Measurements from ENCODE around the gene LRRIQ3. TPM values are rescaled to one million over a fixed set of nuclear protein-coding genes. Genes with fewer than 3 reads are reported as not detected.

Gene LRRIQ3
- 0.26 and 0.48 TPM in 2 replicates for total RNA-seq (2021)
- long read RNA-seq, partial matches to known transcripts, result 2 of 3 reads
- long read RNA-seq, other reads (novel, unspliced or antisense), result 1 of 3 reads

DNA sequence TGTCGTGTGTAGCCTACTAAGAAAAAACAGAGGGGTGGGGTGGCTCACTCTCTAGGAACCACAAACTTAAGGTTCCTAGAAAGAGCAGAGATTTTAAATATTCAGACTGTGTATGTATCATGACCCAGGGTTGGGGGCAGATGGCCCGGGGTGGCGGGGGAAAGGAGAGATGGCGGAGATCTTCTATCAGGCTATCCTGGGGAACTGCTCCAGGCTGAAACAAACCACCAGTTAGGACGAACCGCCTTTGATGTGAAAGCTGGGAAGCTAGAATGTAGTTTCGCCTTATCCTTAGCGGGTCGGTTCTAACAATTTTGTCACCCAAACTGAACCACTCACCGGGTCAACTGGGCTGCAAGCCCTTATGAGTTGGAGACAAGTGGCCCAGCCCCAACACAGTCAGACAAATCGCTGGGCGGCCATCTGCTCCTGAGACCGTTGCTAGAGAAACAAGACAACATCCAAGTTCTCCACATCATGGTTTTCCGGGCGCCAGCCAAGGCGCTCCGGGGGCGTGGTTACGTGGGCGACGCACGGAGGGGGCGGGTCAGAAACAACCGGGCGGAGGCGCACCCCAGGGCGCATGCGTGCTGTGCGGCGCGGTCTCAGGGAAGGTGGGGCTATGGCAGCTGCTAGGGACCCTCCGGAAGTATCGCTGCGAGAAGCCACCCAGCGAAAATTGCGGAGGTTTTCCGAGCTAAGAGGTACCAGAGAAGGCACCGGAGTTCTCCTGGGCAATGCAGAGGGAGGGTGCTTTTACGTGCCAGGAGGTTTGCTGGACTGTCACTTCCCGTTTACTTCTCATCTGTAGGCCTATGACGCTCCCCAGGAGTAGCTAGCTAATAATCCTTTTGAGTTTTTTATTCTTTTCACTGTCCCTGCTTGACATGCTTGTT, at the start of gene LRRIQ3, which contains the start of gene FPGT:
LRRIQ3 (minus strand) TSS at position 520 of the 896 bp plus-strand sequence. CDS start 14,492 bp downstream, outside the sequence.
FPGT (plus strand) TSS at position 586 of the 896 bp plus-strand sequence; CDS start at position 623, 37 bp downstream.
- Histone ChIP-seq H2BK5ac (ENCODE audit: insufficient read length, low read length) (no peak within 1 kb of the TSS), H2AFZ (ENCODE audit: low read length) (peak within 1 kb of the TSS; percentile 90), H3K9ac (ENCODE audit: extremely low read depth, insufficient read length, low read length) (no peak within 1 kb of the TSS), H3K14ac (ENCODE audit: insufficient read depth, low read length) (peak within 1 kb of the TSS; percentile 89; the same call in 1 of the 2 replicates), H3K23me2 (ENCODE audit: insufficient read length, low read depth, low read length, poor library complexity, severe bottlenecking) (peaks cover 5% of the 10 kb centered on the region), H4K5ac (ENCODE audit: insufficient read length, low read depth, low read length) (no peak within 1 kb of the TSS), H3K4me2 (ENCODE audit: insufficient read depth, insufficient read length, low read length) (peak within 1 kb of the TSS; percentile 36), H2BK120ac (ENCODE audit: low read depth, low read length, poor library complexity, severe bottlenecking) (peak within 1 kb of the TSS; percentile 24), H3K23ac (ENCODE audit: insufficient read length, low read depth, low read length) (no peak within 1 kb of the TSS), H4K91ac (ENCODE audit: insufficient read length, low read depth, low read length) (no peak within 1 kb of the TSS), H2BK20ac (ENCODE audit: low read depth, low read length, poor library complexity, severe bottlenecking) (no peak within 1 kb of the TSS), H3K9me3 (ENCODE audit: control insufficient read depth, low read depth, low read length) (no peaks in the 10 kb centered on the region), H3K4me1 (ENCODE audit: insufficient read depth, low read length) (no peaks in the 10 kb centered on the region), H3K79me1 (ENCODE audit: insufficient read depth, low read depth, low read length, poor library complexity, severe bottlenecking) (no peaks in the 10 kb centered on the region), H2BK12ac (ENCODE audit: insufficient read length, low read depth, low read length) (no peak within 1 kb of the TSS), H3T11ph (ENCODE audit: low read length) (no peak within 1 kb of the TSS), H3K27ac (ENCODE audit: insufficient read length, low read depth, low read length) (no peak within 1 kb of the TSS), H3K56ac (ENCODE audit: insufficient read length, low read depth, low read length) (no peak within 1 kb of the TSS), H4K20me1 (ENCODE audit: control insufficient read depth, insufficient read depth, insufficient read length) (no peaks in the 10 kb centered on the region), H3K4ac (ENCODE audit: low read depth, low read length) (no peak within 1 kb of the TSS), H3K18ac (ENCODE audit: insufficient read length, low read depth, low read length) (peak within 1 kb of the TSS; percentile 88), H3K79me2 (ENCODE audit: insufficient read depth, low read length) (no peaks in the 10 kb centered on the region), H2AK5ac (ENCODE audit: insufficient read length, low read length) (no peak within 1 kb of the TSS), H3K27me3 (ENCODE audit: insufficient read depth, low read length) (no peaks in the 10 kb centered on the region), H4K8ac (replicated peaks; ENCODE audit: insufficient read length, low read depth, low read length) (no peak within 1 kb of the TSS), H2BK15ac (ENCODE audit: low read depth, low read length) (no peak within 1 kb of the TSS)
- H3K27ac Mint-ChIP-seq, result peak within 1 kb of the TSS in 2 of 3 experiments; percentile 2 to 98; a peak in 3 of 7 replicates
- no peaks in the 10 kb centered on the region for H3K36me3 Mint-ChIP-seq (ENCODE audit: insufficient read depth in 1 of 3, low read depth in 3 of 3)
- peaks cover 2% of the 10 kb centered on the region for H3K27me3 Mint-ChIP-seq (ENCODE audit: low read depth)
- H3K4me1 Mint-ChIP-seq, result peaks cover 2 to 12% of the 10 kb centered on the region in 2 experiments; a peak in 3 of 4 replicates
- no peak for TF ChIP-seq CTCF (conservative IDR thresholded peaks at IDR 0.05)
- H3K4me3 Mint-ChIP-seq, result peak within 1 kb of the TSS; percentile 72 to 78
- no CpG with 5 or more reads among the region's 41 CpGs for WGBS (ENCODE audit: extremely low coverage, insufficient read length, low lambda C conversion rate)
- peak; percentile 95 for DNase-seq
- 0 out of 5 replicates have a peak, but pooled peaks cover 0 to 1% of the 10 kb centered on the region in 2 experiments for H3K9me3 Mint-ChIP-seq

Measured in H9 (cell line).